Neural progenitor cell (in vitro differentiated cells): ENCODE data around the gene CAPZB. TPM values are rescaled to one million over a fixed set of nuclear protein-coding genes. Genes with fewer than 3 reads are reported as not detected.

Source experiments
- DNase-seq: peaks from one replicate; pipeline ENCODE4 v3.0.0-alpha.2; 2016; ENCODE audit warnings: low spot score
- H2AFZ ChIP-seq: fragments of 200-600 bp; sonication (generic); replicated peaks from 2 replicates; pipeline ENCODE4 v1.6.1; 2016; ENCODE audit warnings: antibody characterized with exemption
- H3F3A ChIP-seq: fragments of 200-600 bp; sonication (generic); 2 replicates; pipeline ENCODE4 v1.6.1; 2016; ENCODE audit warnings: antibody characterized with exemption, low read depth
- H3K27ac ChIP-seq: fragments of 200-600 bp; sonication (generic); 2 replicates; pipeline ENCODE4 v1.5.1; 2016; ENCODE audit warnings: mild to moderate bottlenecking
- H3K27me3 ChIP-seq: fragments of 200-600 bp; sonication (generic); 2 replicates; pipeline ENCODE4 v1.6.1; 2016; ENCODE audit warnings: mild to moderate bottlenecking, moderate library complexity
- H3K36me3 ChIP-seq: fragments of 200-600 bp; sonication (generic); 2 replicates; pipeline ENCODE4 v1.5.1; 2016
- H3K4me1 ChIP-seq: fragments of 200-600 bp; sonication (generic); 2 replicates; pipeline ENCODE4 v1.6.1; 2016; ENCODE audit warnings: mixed run types
- H3K4me2 ChIP-seq: fragments of 200-600 bp; sonication (generic); 2 replicates; pipeline ENCODE4 v1.6.1; 2016
- H3K4me3 ChIP-seq: fragments of 200-600 bp; sonication (generic); 2 replicates; pipeline ENCODE4 v1.5.1; 2016
- H3K79me2 ChIP-seq: fragments of 200-600 bp; sonication (generic); 2 replicates; pipeline ENCODE4 v1.6.1; 2016; ENCODE audit warnings: low read depth
- H3K9ac ChIP-seq: fragments of 200-600 bp; sonication (generic); 2 replicates; pipeline ENCODE4 v1.6.1; 2016
- H3K9me3 ChIP-seq: fragments of 200-600 bp; sonication (generic); 2 replicates; pipeline ENCODE4 v1.5.1; 2016; ENCODE audit warnings: low read depth
- H4K20me1 ChIP-seq: fragments of 200-600 bp; sonication (generic); 2 replicates; pipeline ENCODE4 v1.6.1; 2016; ENCODE audit warnings: low read depth
- H3K27ac Mint-ChIP-seq: 3 replicates; pipeline ENCODE4 v1.8.0; 2021; ENCODE audit warnings: mixed read lengths
- H3K27me3 Mint-ChIP-seq: 2 replicates; pipeline ENCODE4 v1.8.0; 2022; ENCODE audit warnings: low read depth, mild to moderate bottlenecking, inconsistent platforms, moderate library complexity, mixed read lengths; ENCODE audit not compliant: insufficient read depth
- H3K36me3 Mint-ChIP-seq: 3 replicates; pipeline ENCODE4 v1.8.0; 2021; ENCODE audit warnings: mixed read lengths
- H3K4me1 Mint-ChIP-seq: 3 replicates; pipeline ENCODE4 v1.8.0; 2021; ENCODE audit warnings: mixed read lengths
- H3K4me3 Mint-ChIP-seq: 3 replicates; pipeline ENCODE4 v1.8.0; 2021; ENCODE audit warnings: mild to moderate bottlenecking, moderate library complexity, mixed read lengths
- H3K9me3 Mint-ChIP-seq: 3 replicates; pipeline ENCODE4 v1.8.0; 2020; ENCODE audit warnings: mixed read lengths
- CTCF ChIP-seq: fragments of 200-600 bp; sonication (generic); IDR thresholded peaks from 2 replicates; pipeline ENCODE4 v1.5.1; 2017; ENCODE audit warnings: antibody characterized with exemption, mild to moderate bottlenecking
- EZH2 ChIP-seq: fragments of 200-600 bp; sonication (generic); IDR thresholded peaks from 2 replicates; pipeline ENCODE4 v1.6.1; 2017; ENCODE audit warnings: antibody characterized with exemption, mild to moderate bottlenecking, moderate library complexity
- EZH2phosphoT487 ChIP-seq: fragments of 200-600 bp; sonication (generic); IDR thresholded peaks from 2 replicates; pipeline ENCODE4 v1.6.1; 2017; ENCODE audit warnings: antibody characterized with exemption
- total RNA-seq: library from RNA; depleted of rRNA; stranded (reverse); fragments of >200 nt; gene quantifications from 2 replicates; pipeline ENCODE4 v1.2.3, GENCODE V29; 2015; ENCODE audit warnings: low replicate concordance

CAPZB gene
- total RNA-seq, 1 donor from 2014 or later = 134 TPM

GRCh38 chr1:19404748-19405147 lies 80.6 kb downstream of the CAPZB start:
- peaks cover 84% of the 10 kb centered on the region for H4K20me1 ChIP-seq
- no peak overlapping the region for H2AFZ ChIP-seq
- peaks cover 65% of the 10 kb centered on the region for H3F3A ChIP-seq
- H3K9me3 ChIP-seq = no peaks in the 10 kb centered on the region
- no peak for DNase-seq
- Mint-ChIP-seq H3K4me3 (peak overlapping the region; percentile 54), H3K27me3 (peaks cover 5% of the 10 kb centered on the region), H3K4me1 (peaks cover 79% of the 10 kb centered on the region), H3K9me3 (no peaks in the 10 kb centered on the region), H3K36me3 (no peaks in the 10 kb centered on the region), H3K27ac (peak overlapping the region; percentile 44)
- H3K4me2 ChIP-seq = peak overlapping the region; percentile 64
- peaks cover 82% of the 10 kb centered on the region for H3K4me1 ChIP-seq
- H3K27ac ChIP-seq = no peak overlapping the region
- no peaks in the 10 kb centered on the region for H3K36me3 ChIP-seq
- no peaks in the 10 kb centered on the region for H3K27me3 ChIP-seq
- TF ChIP-seq CTCF = no peak
- no peak overlapping the region for H3K9ac ChIP-seq
- no peak overlapping the region for H3K4me3 ChIP-seq
- peaks cover 81% of the 10 kb centered on the region for H3K79me2 ChIP-seq

- Mint-ChIP-seq H3K4me1 (peaks cover 70% of the 10 kb centered on the region), H3K27ac (peak overlapping the region; percentile 35), H3K27me3 (peaks cover 5% of the 10 kb centered on the region), H3K36me3 (peaks cover 8% of the 10 kb centered on the region), H3K9me3 (no peaks in the 10 kb centered on the region), H3K4me3 (no peak overlapping the region)
- Histone ChIP-seq H3K79me2 (peaks cover 81% of the 10 kb centered on the region), H3K9ac (no peak overlapping the region), H3K36me3 (no peaks in the 10 kb centered on the region), H3K4me1 (peaks cover 77% of the 10 kb centered on the region), H4K20me1 (peaks cover 77% of the 10 kb centered on the region), H3K4me2 (peak overlapping the region; percentile 60), H3K4me3 (no peak overlapping the region), H3K9me3 (no peaks in the 10 kb centered on the region), H3K27me3 (no peaks in the 10 kb centered on the region), H3F3A (peaks cover 65% of the 10 kb centered on the region), H2AFZ (no peak overlapping the region), H3K27ac (no peak overlapping the region)
- no peak for TF ChIP-seq CTCF
- TF ChIP-seq EZH2 = no peak
- TF ChIP-seq EZH2phosphoT487 = no peak
- no peak for DNase-seq
Measured at GRCh38 chr1:19403256-19403655, 82.1 kb downstream of the CAPZB start.

GRCh38 chr1:19402031-19402813 lies 83.1 kb downstream of the CAPZB start:
- TF ChIP-seq EZH2phosphoT487 (no peak), CTCF (no peak), EZH2 (no peak)
- Histone ChIP-seq H3K79me2 (peaks cover 81% of the 10 kb centered on the region), H3K4me1 (peaks cover 67% of the 10 kb centered on the region), H3K27me3 (no peaks in the 10 kb centered on the region), H2AFZ (no peak overlapping the region), H3K36me3 (no peaks in the 10 kb centered on the region), H3K9me3 (no peaks in the 10 kb centered on the region), H3F3A (peaks cover 61% of the 10 kb centered on the region), H3K4me3 (no peak overlapping the region), H4K20me1 (peaks cover 68% of the 10 kb centered on the region), H3K9ac (no peak overlapping the region), H3K4me2 (peak overlapping the region; percentile 60), H3K27ac (peak overlapping the region; percentile 20)
- no peak overlapping the region for H3K4me3 Mint-ChIP-seq
- H3K27me3 Mint-ChIP-seq = peaks cover 8% of the 10 kb centered on the region
- no peak overlapping the region for H3K27ac Mint-ChIP-seq
- no peaks in the 10 kb centered on the region for H3K9me3 Mint-ChIP-seq
- peaks cover 8% of the 10 kb centered on the region for H3K36me3 Mint-ChIP-seq
- H3K4me1 Mint-ChIP-seq = peaks cover 60% of the 10 kb centered on the region
- DNase-seq = no peak
